Measurements from ENCODE around the gene KLF2.
A peak's percentile ranks its signal among the peaks of the same experiment; 100 is the strongest.

KLF2 gene

GRCh38 chr19:16367261-16367683 is 42.6 kb downstream of the KLF2 start:
- Histone ChIP-seq H3K4me2 (ENCODE audit: low read length) (no peak overlapping the region), H3K36me3 (ENCODE audit: insufficient read depth, low read length) (peaks cover 5% of the 10 kb centered on the region), H3K27me3 (ENCODE audit: control insufficient read depth, insufficient read depth, low read length) (no peaks in the 10 kb centered on the region), H3K9ac (ENCODE audit: low read depth, low read length) (no peak overlapping the region), H3K4me1 (ENCODE audit: control insufficient read depth, insufficient read depth, low read length) (peaks cover 5% of the 10 kb centered on the region), H3K9me3 (replicated peaks; ENCODE audit: low read length) (no peaks in the 10 kb centered on the region), H3K4me3 (ENCODE audit: low read length) (no peak overlapping the region)

- H3K4me1 ChIP-seq (ENCODE audit: control insufficient read depth, insufficient read depth, low read length), result peaks cover 9% of the 10 kb centered on the region
- no peak overlapping the region for H3K4me3 ChIP-seq (ENCODE audit: low read length)
- H3K4me2 ChIP-seq (ENCODE audit: low read length), result no peak overlapping the region
- H3K9ac ChIP-seq (ENCODE audit: low read depth, low read length), result no peak overlapping the region
- no peaks in the 10 kb centered on the region for H3K27me3 ChIP-seq (ENCODE audit: control insufficient read depth, insufficient read depth, low read length)
- peaks cover 5% of the 10 kb centered on the region for H3K36me3 ChIP-seq (ENCODE audit: insufficient read depth, low read length)
- H3K9me3 ChIP-seq (replicated peaks; ENCODE audit: low read length), result no peaks in the 10 kb centered on the region
Measured at GRCh38 chr19:16368385-16369305, 44.0 kb downstream of the KLF2 start.

GRCh38 chr19:16369306-16369663 is 44.7 kb downstream of the KLF2 start:
- Histone ChIP-seq H3K9ac (ENCODE audit: low read depth, low read length) (no peak overlapping the region), H3K4me3 (ENCODE audit: low read length) (no peak overlapping the region), H3K4me1 (ENCODE audit: control insufficient read depth, insufficient read depth, low read length) (peaks cover 13% of the 10 kb centered on the region)

GRCh38 chr19:16369664-16370576 is 45.3 kb downstream of the KLF2 start:
- no peak overlapping the region for H3K9ac ChIP-seq (ENCODE audit: low read depth, low read length)
- H3K4me2 ChIP-seq (ENCODE audit: low read length), result no peak overlapping the region
- H3K36me3 ChIP-seq (ENCODE audit: insufficient read depth, low read length), result peaks cover 11% of the 10 kb centered on the region
- H3K9me3 ChIP-seq (replicated peaks; ENCODE audit: low read length), result no peaks in the 10 kb centered on the region
- H3K4me1 ChIP-seq (ENCODE audit: control insufficient read depth, insufficient read depth, low read length), result peaks cover 13% of the 10 kb centered on the region
- H3K27me3 ChIP-seq (ENCODE audit: control insufficient read depth, insufficient read depth, low read length), result no peaks in the 10 kb centered on the region
- H3K4me3 ChIP-seq (ENCODE audit: low read length), result no peak overlapping the region

More at GRCh38 chr19:16369306-16369663, 44.7 kb downstream of the KLF2 start:
- peaks cover 5% of the 10 kb centered on the region for H3K36me3 ChIP-seq (ENCODE audit: insufficient read depth, low read length)
- no peaks in the 10 kb centered on the region for H3K27me3 ChIP-seq (ENCODE audit: control insufficient read depth, insufficient read depth, low read length)
- no peaks in the 10 kb centered on the region for H3K9me3 ChIP-seq (replicated peaks; ENCODE audit: low read length)
- no peak overlapping the region for H3K4me2 ChIP-seq (ENCODE audit: low read length)

- H3K4me2 ChIP-seq (ENCODE audit: low read length), result no peak overlapping the region
- H3K9me3 ChIP-seq (replicated peaks; ENCODE audit: low read length), result no peaks in the 10 kb centered on the region
- H3K4me3 ChIP-seq (ENCODE audit: low read length), result no peak overlapping the region
- peaks cover 19% of the 10 kb centered on the region for H3K36me3 ChIP-seq (ENCODE audit: insufficient read depth, low read length)
- H3K4me1 ChIP-seq (ENCODE audit: control insufficient read depth, insufficient read depth, low read length), result peaks cover 13% of the 10 kb centered on the region
- H3K27me3 ChIP-seq (ENCODE audit: control insufficient read depth, insufficient read depth, low read length), result no peaks in the 10 kb centered on the region
- no peak overlapping the region for H3K9ac ChIP-seq (ENCODE audit: low read depth, low read length)
Measured at GRCh38 chr19:16370641-16371391, 46.2 kb downstream of the KLF2 start.

- Histone ChIP-seq H3K4me1 (ENCODE audit: control insufficient read depth, insufficient read depth, low read length) (peaks cover 9% of the 10 kb centered on the region), H3K36me3 (ENCODE audit: insufficient read depth, low read length) (peaks cover 26% of the 10 kb centered on the region), H3K9ac (ENCODE audit: low read depth, low read length) (no peak overlapping the region), H3K4me3 (ENCODE audit: low read length) (no peak overlapping the region), H3K27me3 (ENCODE audit: control insufficient read depth, insufficient read depth, low read length) (no peaks in the 10 kb centered on the region), H3K9me3 (replicated peaks; ENCODE audit: low read length) (no peaks in the 10 kb centered on the region), H3K4me2 (ENCODE audit: low read length) (no peak overlapping the region)
Measured at GRCh38 chr19:16371540-16371986, 46.9 kb downstream of the KLF2 start.

GRCh38 chr19:16372065-16372915 is 47.7 kb downstream of the KLF2 start:
- H3K27me3 ChIP-seq (ENCODE audit: control insufficient read depth, insufficient read depth, low read length), result no peaks in the 10 kb centered on the region
- H3K4me1 ChIP-seq (ENCODE audit: control insufficient read depth, insufficient read depth, low read length), result peaks cover 8% of the 10 kb centered on the region
- H3K9me3 ChIP-seq (replicated peaks; ENCODE audit: low read length), result no peaks in the 10 kb centered on the region
- H3K36me3 ChIP-seq (ENCODE audit: insufficient read depth, low read length), result peaks cover 29% of the 10 kb centered on the region
- no peak overlapping the region for H3K4me2 ChIP-seq (ENCODE audit: low read length)
- no peak overlapping the region for H3K9ac ChIP-seq (ENCODE audit: low read depth, low read length)
- no peak overlapping the region for H3K4me3 ChIP-seq (ENCODE audit: low read length)

- H3K9ac ChIP-seq (ENCODE audit: low read depth, low read length), result no peak overlapping the region
- peaks cover 8% of the 10 kb centered on the region for H3K4me1 ChIP-seq (ENCODE audit: control insufficient read depth, insufficient read depth, low read length)
Measured at GRCh38 chr19:16373079-16373478, 48.5 kb downstream of the KLF2 start.

GRCh38 chr19:16373532-16373931 is 48.9 kb downstream of the KLF2 start:
- Histone ChIP-seq H3K36me3 (ENCODE audit: insufficient read depth, low read length) (peaks cover 29% of the 10 kb centered on the region), H3K4me1 (ENCODE audit: control insufficient read depth, insufficient read depth, low read length) (peaks cover 8% of the 10 kb centered on the region), H3K27me3 (ENCODE audit: control insufficient read depth, insufficient read depth, low read length) (no peaks in the 10 kb centered on the region), H3K4me3 (ENCODE audit: low read length) (no peak overlapping the region), H3K9ac (ENCODE audit: low read depth, low read length) (no peak overlapping the region), H3K4me2 (ENCODE audit: low read length) (peak overlapping the region; percentile 7), H3K9me3 (replicated peaks; ENCODE audit: low read length) (no peaks in the 10 kb centered on the region)

More at GRCh38 chr19:16373079-16373478, 48.5 kb downstream of the KLF2 start:
- Histone ChIP-seq H3K27me3 (ENCODE audit: control insufficient read depth, insufficient read depth, low read length) (no peaks in the 10 kb centered on the region), H3K4me2 (ENCODE audit: low read length) (no peak overlapping the region), H3K9me3 (replicated peaks; ENCODE audit: low read length) (no peaks in the 10 kb centered on the region), H3K36me3 (ENCODE audit: insufficient read depth, low read length) (peaks cover 29% of the 10 kb centered on the region), H3K4me3 (ENCODE audit: low read length) (no peak overlapping the region)

- no peak overlapping the region for H3K9ac ChIP-seq (ENCODE audit: low read depth, low read length)
- peaks cover 29% of the 10 kb centered on the region for H3K36me3 ChIP-seq (ENCODE audit: insufficient read depth, low read length)
- peak overlapping the region; percentile 7 for H3K4me2 ChIP-seq (ENCODE audit: low read length)
- H3K4me3 ChIP-seq (ENCODE audit: low read length), result no peak overlapping the region
- H3K4me1 ChIP-seq (ENCODE audit: control insufficient read depth, insufficient read depth, low read length), result peaks cover 8% of the 10 kb centered on the region
- no peaks in the 10 kb centered on the region for H3K27me3 ChIP-seq (ENCODE audit: control insufficient read depth, insufficient read depth, low read length)
- H3K9me3 ChIP-seq (replicated peaks; ENCODE audit: low read length), result no peaks in the 10 kb centered on the region
Measured at GRCh38 chr19:16373989-16374388, 49.4 kb downstream of the KLF2 start.
